Trophoblast cell (in vitro differentiated cells and primary cell): ENCODE measurements around the gene ITGA11.

Experiments
- DNase-seq, 2 donors: peaks; one replicate each; pipeline ENCODE4 v3.0.0-alpha.2; 2016
- H2AFZ ChIP-seq: 2 replicates; pipeline ENCODE4 v1.6.1; 2013; ENCODE audit warnings: low read length, moderate library complexity, mild to moderate bottlenecking; ENCODE audit not compliant: insufficient read depth, poor library complexity
- H2AK5ac ChIP-seq: 2 replicates; pipeline ENCODE4 v1.6.1; 2013; ENCODE audit warnings: mild to moderate bottlenecking, low read length
- H2BK120ac ChIP-seq: 2 replicates; pipeline ENCODE4 v1.6.1; 2013; ENCODE audit warnings: low read length, mild to moderate bottlenecking, moderate library complexity; ENCODE audit not compliant: insufficient read depth, poor library complexity
- H2BK12ac ChIP-seq: 2 replicates; pipeline ENCODE4 v1.6.1; 2013; ENCODE audit warnings: mild to moderate bottlenecking, low read length, moderate library complexity
- H2BK5ac ChIP-seq: 2 replicates; pipeline ENCODE4 v1.6.1; 2013; ENCODE audit warnings: low read length, low read depth, moderate library complexity, mild to moderate bottlenecking; ENCODE audit not compliant: poor library complexity
- H3K14ac ChIP-seq: 2 replicates; pipeline ENCODE4 v1.6.1; 2013; ENCODE audit warnings: mild to moderate bottlenecking, low read length
- H3K18ac ChIP-seq: 2 replicates; pipeline ENCODE4 v1.6.1; 2013; ENCODE audit warnings: mild to moderate bottlenecking, low read length
- H3K23ac ChIP-seq: 2 replicates; pipeline ENCODE4 v1.6.1; 2013; ENCODE audit warnings: low read length
- H3K27ac ChIP-seq: 2 replicates; pipeline ENCODE4 v1.5.1; 2013; ENCODE audit warnings: low read depth, mild to moderate bottlenecking, inconsistent platforms, low read length, moderate library complexity
- H3K27me3 ChIP-seq: 2 replicates; pipeline ENCODE4 v1.6.1; 2013; ENCODE audit warnings: inconsistent platforms, mild to moderate bottlenecking, low read length, moderate library complexity; ENCODE audit not compliant: insufficient read depth
- H3K36me3 ChIP-seq, 2 experiments: 1 replicate in 1 of 2; 2 replicates in 1 of 2; pipeline ENCODE4 v1.6.1; 2013; ENCODE audit warnings: low read length in 2 of 2, mild to moderate bottlenecking in 2 of 2, moderate library complexity in 1 of 2; ENCODE audit not compliant: insufficient read depth in 2 of 2, control insufficient read depth in 1 of 2
- H3K4ac ChIP-seq: 2 replicates; pipeline ENCODE4 v1.6.1; 2013; ENCODE audit warnings: low read depth, mild to moderate bottlenecking, low read length, moderate library complexity
- H3K4me1 ChIP-seq, 2 experiments: 1 replicate in 1 of 2; 2 replicates in 1 of 2; pipeline ENCODE4 v1.6.1; 2013; ENCODE audit warnings: low read length in 2 of 2, mild to moderate bottlenecking in 2 of 2, moderate library complexity in 1 of 2; ENCODE audit not compliant: insufficient read depth in 2 of 2, control insufficient read depth in 1 of 2
- H3K4me2 ChIP-seq: 2 replicates; pipeline ENCODE4 v1.6.1; 2013; ENCODE audit warnings: inconsistent platforms, mild to moderate bottlenecking, low read length, moderate library complexity
- H3K4me3 ChIP-seq: 2 replicates; pipeline ENCODE4 v1.5.1; 2013; ENCODE audit warnings: mild to moderate bottlenecking, low read depth, low read length, inconsistent platforms
- H3K79me1 ChIP-seq: one replicate; pipeline ENCODE4 v1.6.1; 2013; ENCODE audit warnings: low read length
- H3K79me2 ChIP-seq: 2 replicates; pipeline ENCODE4 v1.6.1; 2013; ENCODE audit warnings: low read length, mild to moderate bottlenecking; ENCODE audit not compliant: control insufficient read depth, insufficient read depth, poor library complexity
- H3K9ac ChIP-seq: 2 replicates; pipeline ENCODE4 v1.6.1; 2013; ENCODE audit warnings: mild to moderate bottlenecking, low read length
- H3K9me3 ChIP-seq: 2 replicates; pipeline ENCODE4 v1.6.1; 2013; ENCODE audit warnings: low read depth, mild to moderate bottlenecking, control low read depth, inconsistent platforms, low read length; ENCODE audit not compliant: insufficient read depth
- H4K12ac ChIP-seq: 2 replicates; pipeline ENCODE4 v1.6.1; 2013; ENCODE audit warnings: low read depth, mild to moderate bottlenecking, low read length, moderate library complexity
- H4K8ac ChIP-seq: 2 replicates; pipeline ENCODE4 v1.6.1; 2013; ENCODE audit warnings: low read depth, mild to moderate bottlenecking, low read length, moderate library complexity
- H4K91ac ChIP-seq: one replicate; pipeline ENCODE4 v1.6.1; 2013; ENCODE audit warnings: low read depth, mild to moderate bottlenecking, low read length, moderate library complexity
- WGBS: extraction: QIAGEN DNeasy Blood & Tissue Kit; methylation state at CpG from one replicate; pipeline ENCODE4 v1.1.7; 2013; ENCODE audit warnings: missing lambda C conversion rate; ENCODE audit not compliant: insufficient read length, insufficient coverage; ENCODE audit errors: extremely low coverage; 5-methylcytosine and 5-hydroxymethylcytosine counted together

Gene ITGA11

DNA sequence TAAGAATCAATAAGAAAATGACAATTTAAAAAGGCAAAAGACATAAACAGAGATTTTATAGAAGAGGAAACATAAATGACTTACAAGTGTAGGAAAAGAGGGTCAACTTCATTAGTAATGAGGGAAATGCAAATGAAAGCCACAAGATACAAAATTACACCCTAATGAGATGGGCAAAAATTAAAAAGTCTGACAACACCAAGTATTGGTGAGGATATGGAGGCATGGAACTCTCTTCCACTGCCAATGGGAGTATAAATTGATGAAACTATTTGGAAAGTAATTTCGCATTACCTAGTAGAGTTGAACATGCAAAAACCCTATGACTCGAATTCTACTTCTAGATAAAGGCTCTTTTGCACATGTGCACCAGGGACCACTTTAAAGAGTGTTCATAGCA lies 28.2 kb upstream of the ITGA11 start:
- Histone ChIP-seq H3K79me2 (no peaks in the 10 kb centered on the region), H4K91ac (no peak overlapping the region), H3K9me3 (no peaks in the 10 kb centered on the region), H3K9ac (no peak overlapping the region), H3K27me3 (no peaks in the 10 kb centered on the region), H2BK5ac (no peak overlapping the region), H4K12ac (no peak overlapping the region), H3K18ac (no peak overlapping the region), H3K36me3 (no peaks in the 10 kb centered on the region), H3K4me3 (no peak overlapping the region), H3K23ac (no peak overlapping the region), H3K4ac (no peak overlapping the region), H3K14ac (no peak overlapping the region), H3K4me2 (no peak overlapping the region), H2BK120ac (no peak overlapping the region), H3K4me1 (peaks cover 3 to 7% of the 10 kb centered on the region in 2 experiments), H4K8ac (no peak overlapping the region), H3K79me1 (no peaks in the 10 kb centered on the region), H2AFZ (no peak overlapping the region), H2BK12ac (no peak overlapping the region), H2AK5ac (no peak overlapping the region), H3K27ac (no peak overlapping the region)
- no peak for DNase-seq
- WGBS = no CpG with 5 or more reads among the region's 2 CpGs

DNA sequence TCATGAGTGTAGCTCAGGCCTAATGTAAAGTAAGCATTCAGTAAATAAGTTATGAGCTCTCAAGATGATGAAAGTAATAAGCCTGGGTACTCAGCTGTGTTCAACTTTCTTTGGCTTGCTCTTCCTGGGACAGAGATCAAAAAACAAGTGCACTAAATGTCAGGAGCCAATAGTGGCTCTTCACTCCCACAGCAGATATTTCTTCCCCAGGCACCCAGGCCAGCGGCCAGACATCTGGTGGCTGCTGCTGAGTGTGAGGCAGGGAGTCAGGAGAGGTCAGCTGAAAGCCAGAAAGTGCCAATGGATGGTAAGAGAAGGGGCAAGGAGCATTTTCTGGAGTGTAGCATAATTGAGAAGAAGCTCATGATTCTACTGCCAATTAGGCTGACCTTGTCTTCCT lies 18.2 kb upstream of the ITGA11 start:
- no peak overlapping the region for H3K4me3 ChIP-seq
- H3K36me3 ChIP-seq = no peaks in the 10 kb centered on the region
- DNase-seq = no peak
- no peak overlapping the region for H4K8ac ChIP-seq
- H3K4ac ChIP-seq = no peak overlapping the region
- H3K79me2 ChIP-seq = no peaks in the 10 kb centered on the region
- H3K9me3 ChIP-seq = no peaks in the 10 kb centered on the region
- no peak overlapping the region for H3K14ac ChIP-seq
- H3K23ac ChIP-seq = no peak overlapping the region
- no peaks in the 10 kb centered on the region for H3K4me1 ChIP-seq
- no peak overlapping the region for H3K18ac ChIP-seq
- H2BK12ac ChIP-seq = no peak overlapping the region
- no CpG with 5 or more reads among the region's 1 CpG for WGBS
- no peak overlapping the region for H2AK5ac ChIP-seq
- no peaks in the 10 kb centered on the region for H3K79me1 ChIP-seq
- H3K27me3 ChIP-seq = no peaks in the 10 kb centered on the region
- no peak overlapping the region for H4K91ac ChIP-seq
- no peak overlapping the region for H3K9ac ChIP-seq
- no peak overlapping the region for H2BK5ac ChIP-seq
- no peak overlapping the region for H2BK120ac ChIP-seq
- H4K12ac ChIP-seq = no peak overlapping the region
- no peak overlapping the region for H2AFZ ChIP-seq
- no peak overlapping the region for H3K27ac ChIP-seq
- no peak overlapping the region for H3K4me2 ChIP-seq

DNA sequence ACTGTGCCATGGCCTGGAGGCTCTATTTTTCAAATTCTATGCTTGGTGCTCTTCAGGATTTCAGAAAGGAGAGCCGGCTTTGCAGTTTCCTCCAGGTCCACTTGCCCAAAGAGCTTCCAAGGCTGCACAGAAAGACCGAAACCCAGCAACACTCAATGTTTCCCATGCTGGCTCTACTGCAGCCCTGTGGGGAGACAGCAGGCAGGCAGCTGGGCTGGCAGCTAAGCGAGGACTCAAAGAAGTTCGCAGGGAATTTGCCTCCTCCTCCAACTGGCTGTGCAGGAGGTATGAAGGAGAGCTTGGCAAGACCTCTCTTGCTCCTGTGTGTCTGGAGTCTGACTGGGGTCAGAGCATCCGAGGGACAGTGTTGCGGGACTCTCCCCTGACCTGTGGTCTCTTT lies 17.4 kb upstream of the ITGA11 start:
- no peak overlapping the region for H2AFZ ChIP-seq
- no CpG with 5 or more reads among the region's 6 CpGs for whole genome bisulfite sequencing

DNA sequence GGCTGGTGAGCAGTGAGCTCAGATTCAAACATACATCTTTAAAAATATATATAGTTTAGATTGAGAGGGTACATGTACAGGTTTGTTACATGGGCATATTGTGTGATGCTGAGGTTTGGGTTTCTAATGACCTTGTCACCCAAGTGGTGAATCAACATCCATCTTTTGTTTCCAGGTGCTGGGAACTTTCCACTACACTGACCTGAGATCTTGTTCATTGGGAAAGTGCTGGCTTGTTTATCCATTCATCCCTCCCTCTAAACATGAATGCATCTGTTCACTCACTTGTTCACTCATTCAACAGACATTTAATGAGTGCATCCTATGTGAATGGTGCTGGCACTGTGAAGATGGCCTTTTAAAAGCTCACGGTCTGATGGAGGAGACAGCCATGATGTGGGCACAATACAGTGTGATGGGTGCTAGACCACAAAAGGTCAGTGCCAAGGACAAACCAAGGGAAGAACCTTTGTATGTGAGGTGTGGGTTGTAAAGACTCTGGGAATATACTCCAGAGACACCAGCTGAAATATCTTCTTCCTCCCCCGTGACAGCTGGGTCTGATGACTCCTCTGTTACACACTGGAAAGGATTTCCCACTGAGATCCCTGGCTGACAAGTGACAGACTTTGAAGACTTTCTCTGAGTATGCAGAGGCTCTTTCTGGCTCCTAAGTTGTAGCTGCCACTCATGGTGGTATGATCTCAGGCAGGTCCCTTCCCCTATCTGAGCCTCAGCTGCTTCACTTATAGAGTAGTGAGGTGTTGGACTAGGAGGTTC lies 16.2 kb upstream of the ITGA11 start:
- Histone ChIP-seq H3K4me2 (no peak overlapping the region), H2AFZ (no peak overlapping the region), H4K91ac (no peak overlapping the region), H3K14ac (no peak overlapping the region), H2AK5ac (no peak overlapping the region), H4K8ac (no peak overlapping the region), H3K4ac (no peak overlapping the region), H2BK5ac (no peak overlapping the region), H3K9me3 (no peaks in the 10 kb centered on the region), H3K79me1 (no peaks in the 10 kb centered on the region), H4K12ac (no peak overlapping the region), H3K23ac (no peak overlapping the region), H3K27me3 (no peaks in the 10 kb centered on the region), H3K9ac (no peak overlapping the region), H3K4me1 (no peaks in the 10 kb centered on the region), H3K4me3 (no peak overlapping the region), H3K18ac (no peak overlapping the region), H3K27ac (no peak overlapping the region), H2BK12ac (no peak overlapping the region), H3K36me3 (no peaks in the 10 kb centered on the region), H2BK120ac (no peak overlapping the region), H3K79me2 (no peaks in the 10 kb centered on the region)
- no CpG with 5 or more reads among the region's 2 CpGs for whole genome bisulfite sequencing
- no peak for DNase-seq

More for the DNA sequence above, 17.4 kb upstream of the ITGA11 start:
- H4K91ac ChIP-seq = no peak overlapping the region
- H3K27me3 ChIP-seq = no peaks in the 10 kb centered on the region
- DNase-seq = no peak
- no peak overlapping the region for H3K23ac ChIP-seq
- no peak overlapping the region for H3K14ac ChIP-seq
- no peaks in the 10 kb centered on the region for H3K9me3 ChIP-seq
- no peak overlapping the region for H2BK120ac ChIP-seq
- H3K36me3 ChIP-seq = no peaks in the 10 kb centered on the region
- no peak overlapping the region for H3K4me3 ChIP-seq
- H3K79me2 ChIP-seq = no peaks in the 10 kb centered on the region
- no peak overlapping the region for H2BK12ac ChIP-seq
- no peak overlapping the region for H3K18ac ChIP-seq
- H4K8ac ChIP-seq = no peak overlapping the region
- H3K27ac ChIP-seq = no peak overlapping the region
- H3K4me1 ChIP-seq = no peaks in the 10 kb centered on the region
- no peaks in the 10 kb centered on the region for H3K79me1 ChIP-seq
- H2BK5ac ChIP-seq = no peak overlapping the region
- H2AK5ac ChIP-seq = no peak overlapping the region
- H3K4ac ChIP-seq = no peak overlapping the region
- no peak overlapping the region for H3K9ac ChIP-seq
- H3K4me2 ChIP-seq = no peak overlapping the region
- H4K12ac ChIP-seq = no peak overlapping the region
